Uterus (tissue), 4 donors: Measurements from ENCODE around the gene SNAP47. TPM values are rescaled to one million over a fixed set of nuclear protein-coding genes. Genes with fewer than 3 reads are reported as not detected.
"Not testable (repeated sequence)": the region's sequence is repeated elsewhere in the genome, so short reads cannot be mapped to it uniquely, and the experiment has no call there.

Experiments
- DNase-seq, 2 donors: peaks; one replicate each; pipeline ENCODE4 v3.0.0-alpha.2; 2019 to 2020
- H3K27ac ChIP-seq, 2 donors: fragments of 200-600 bp; sonication (generic); 1 replicate in 1 of 2; 2 replicates in 1 of 2; pipeline ENCODE4 v1.5.1; 2016 to 2018
- H3K27me3 ChIP-seq, 2 donors: fragments of 200-600 bp; sonication (generic); one replicate each; pipeline ENCODE4 v1.5.1; 2018 to 2019; ENCODE audit warnings: control low read depth in 1 of 2
- H3K36me3 ChIP-seq, 2 donors: fragments of 200-600 bp; sonication (generic); one replicate each; pipeline ENCODE4 v1.5.1; 2019; ENCODE audit warnings: control low read depth in 1 of 2
- H3K4me1 ChIP-seq, 2 donors: fragments of 200-600 bp; sonication (generic); one replicate each; pipeline ENCODE4 v1.5.1; 2018 to 2019; ENCODE audit warnings: control low read depth in 1 of 2
- H3K4me3 ChIP-seq, 2 donors: fragments of 200-600 bp; sonication (generic); 1 replicate in 1 of 2; 2 replicates in 1 of 2; pipeline ENCODE4 v1.5.1; 2018 to 2019; ENCODE audit warnings: mild to moderate bottlenecking in 1 of 2
- H3K9me3 ChIP-seq, 2 donors: fragments of 200-600 bp; sonication (generic); one replicate each; pipeline ENCODE4 v1.5.1; 2019; ENCODE audit warnings: control low read depth in 1 of 2
- POLR2A ChIP-seq, 2 donors: fragments of 450-650 bp; IDR thresholded peaks; one replicate each; pipeline ENCODE4 v1.6.1; 2016; ENCODE audit warnings: antibody characterized with exemption in 2 of 2, mild to moderate bottlenecking in 1 of 2, moderate library complexity in 1 of 2
- intact Hi-C: fragments of 100-400 bp; cut with DNase I; formaldehyde crosslinking; loops from one replicate; pipeline ENCODE4 v1.15.1; 2023; ENCODE audit warnings: low total_unique reads
- total RNA-seq, 4 donors: library from RNA; depleted of rRNA in 3 of 4; stranded (reverse); fragments of >200 nt in 3 of 4; gene quantifications; one replicate each; pipeline versions ENCODE4 v1.1.0 to v1.2.4, GENCODE V29; 2014 to 2023
- TF ChIP-seq, protein P1 (sequence below), 4 experiments: fragments of 200-600 bp in 2 of 4; fragments of 450-650 bp in 2 of 4; sonication (generic) in 2 of 4; IDR thresholded peaks; one replicate each; pipeline ENCODE4 v1.5.1; 2016 to 2019; ENCODE audit warnings: antibody characterized with exemption in 4 of 4, mild to moderate bottlenecking in 2 of 4, moderate library complexity in 1 of 4
- donor health status: DM: yes; HTN: yes; CAD: no.

SNAP47 gene, protein sequence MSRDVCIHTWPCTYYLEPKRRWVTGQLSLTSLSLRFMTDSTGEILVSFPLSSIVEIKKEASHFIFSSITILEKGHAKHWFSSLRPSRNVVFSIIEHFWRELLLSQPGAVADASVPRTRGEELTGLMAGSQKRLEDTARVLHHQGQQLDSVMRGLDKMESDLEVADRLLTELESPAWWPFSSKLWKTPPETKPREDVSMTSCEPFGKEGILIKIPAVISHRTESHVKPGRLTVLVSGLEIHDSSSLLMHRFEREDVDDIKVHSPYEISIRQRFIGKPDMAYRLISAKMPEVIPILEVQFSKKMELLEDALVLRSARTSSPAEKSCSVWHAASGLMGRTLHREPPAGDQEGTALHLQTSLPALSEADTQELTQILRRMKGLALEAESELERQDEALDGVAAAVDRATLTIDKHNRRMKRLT
- 10 to 100 TPM; 33.3 to 75.5 (median 55.2) TPM for total RNA-seq

DNA sequence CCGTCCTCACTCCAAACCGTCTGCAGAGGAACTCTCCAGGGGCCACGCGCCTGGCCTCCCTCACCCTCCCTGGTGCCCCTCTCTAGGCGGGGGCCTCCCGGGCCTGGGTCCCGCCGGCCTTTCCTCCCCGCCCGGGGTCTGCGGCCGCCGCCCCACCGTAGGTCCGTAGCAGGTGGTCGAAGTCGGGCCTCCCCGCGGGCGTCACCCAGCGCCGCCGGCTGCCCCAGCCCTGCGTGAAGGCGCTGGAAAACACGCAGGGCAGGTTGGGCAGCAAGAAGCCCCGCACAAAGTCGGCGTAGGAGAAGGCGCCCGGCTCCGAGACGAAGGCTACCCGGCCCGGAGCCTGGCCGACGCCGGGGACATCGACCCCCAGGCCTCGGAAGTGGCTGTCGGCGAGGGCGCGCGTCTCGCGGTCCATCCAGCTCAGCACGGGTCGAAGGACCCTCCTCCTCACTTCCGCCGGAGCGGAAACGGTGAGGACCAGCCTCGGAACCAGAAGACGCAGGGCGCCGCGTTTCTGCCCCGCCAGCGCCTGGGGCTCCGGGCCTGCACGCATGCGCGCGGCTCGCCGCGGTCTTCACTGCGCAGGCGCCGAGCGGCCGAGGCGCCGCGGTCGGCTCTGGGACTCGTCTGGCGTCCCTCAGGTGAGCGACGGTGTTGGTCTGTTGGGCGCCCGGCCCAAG, at the start of gene SNAP47, which contains the start of gene JMJD4:
TSS of gene SNAP47 (plus strand) at position 580 of the 683 bp plus-strand sequence. CDS start 12,302 bp downstream, outside the sequence.
TSS of gene JMJD4 (minus strand) at position 447 of the 683 bp plus-strand sequence. CDS start at position 418, 29 bp downstream.
- DNase-seq = peak; percentile 87 to 92
- Histone ChIP-seq H3K4me3 (peak within 1 kb of the TSS; percentile 76 to 97), H3K27me3 (no peaks in the 10 kb centered on the region), H3K9me3 (no peaks in the 10 kb centered on the region), H3K27ac (peak within 1 kb of the TSS; percentile 84 to 93), H3K36me3 (no peaks in the 10 kb centered on the region), H3K4me1 (peaks cover 6 to 7% of the 10 kb centered on the region in 2 donors)
- TF ChIP-seq POLR2A (IDR thresholded peaks at IDR 0.05) = peak; percentile 80 to 91
- TF ChIP-seq, protein P1, sequence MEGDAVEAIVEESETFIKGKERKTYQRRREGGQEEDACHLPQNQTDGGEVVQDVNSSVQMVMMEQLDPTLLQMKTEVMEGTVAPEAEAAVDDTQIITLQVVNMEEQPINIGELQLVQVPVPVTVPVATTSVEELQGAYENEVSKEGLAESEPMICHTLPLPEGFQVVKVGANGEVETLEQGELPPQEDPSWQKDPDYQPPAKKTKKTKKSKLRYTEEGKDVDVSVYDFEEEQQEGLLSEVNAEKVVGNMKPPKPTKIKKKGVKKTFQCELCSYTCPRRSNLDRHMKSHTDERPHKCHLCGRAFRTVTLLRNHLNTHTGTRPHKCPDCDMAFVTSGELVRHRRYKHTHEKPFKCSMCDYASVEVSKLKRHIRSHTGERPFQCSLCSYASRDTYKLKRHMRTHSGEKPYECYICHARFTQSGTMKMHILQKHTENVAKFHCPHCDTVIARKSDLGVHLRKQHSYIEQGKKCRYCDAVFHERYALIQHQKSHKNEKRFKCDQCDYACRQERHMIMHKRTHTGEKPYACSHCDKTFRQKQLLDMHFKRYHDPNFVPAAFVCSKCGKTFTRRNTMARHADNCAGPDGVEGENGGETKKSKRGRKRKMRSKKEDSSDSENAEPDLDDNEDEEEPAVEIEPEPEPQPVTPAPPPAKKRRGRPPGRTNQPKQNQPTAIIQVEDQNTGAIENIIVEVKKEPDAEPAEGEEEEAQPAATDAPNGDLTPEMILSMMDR (IDR thresholded peaks at IDR 0.05) = peak in 2 of 4 experiments; percentile 10 to 12
- intact Hi-C loops = no loop called here

DNA sequence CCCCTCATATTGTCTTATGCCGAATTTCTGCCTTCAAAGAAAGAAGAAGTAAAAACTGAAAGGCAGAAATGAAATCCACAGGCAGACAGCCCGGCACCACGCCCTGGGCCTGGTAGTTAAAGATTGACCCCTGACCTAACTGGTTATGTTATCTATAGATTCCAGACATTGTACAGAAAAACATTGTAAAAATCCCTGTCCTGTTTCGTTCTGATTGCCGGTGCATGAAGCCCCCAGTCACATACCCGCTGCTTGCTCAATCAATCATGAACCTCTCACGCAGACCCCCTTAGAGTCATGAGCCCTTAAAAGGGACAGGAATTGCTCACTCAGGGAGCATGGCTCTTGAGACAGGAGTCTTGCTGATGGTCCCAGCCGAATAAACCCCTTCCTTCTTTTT, 49.4 kb upstream of the SNAP47 start:
- Histone ChIP-seq H3K27me3 (no peaks in the 10 kb centered on the region), H3K36me3 (no peaks in the 10 kb centered on the region), H3K27ac (no peak overlapping the region), H3K4me1 (no peaks in the 10 kb centered on the region), H3K4me3 (no peak overlapping the region), H3K9me3 (no peaks in the 10 kb centered on the region)
- DNase-seq = no peak
- intact Hi-C loops = no loop called here
- TF ChIP-seq, protein P1 (IDR thresholded peaks at IDR 0.05) = no peak
- TF ChIP-seq POLR2A (IDR thresholded peaks at IDR 0.05) = no peak

DNA sequence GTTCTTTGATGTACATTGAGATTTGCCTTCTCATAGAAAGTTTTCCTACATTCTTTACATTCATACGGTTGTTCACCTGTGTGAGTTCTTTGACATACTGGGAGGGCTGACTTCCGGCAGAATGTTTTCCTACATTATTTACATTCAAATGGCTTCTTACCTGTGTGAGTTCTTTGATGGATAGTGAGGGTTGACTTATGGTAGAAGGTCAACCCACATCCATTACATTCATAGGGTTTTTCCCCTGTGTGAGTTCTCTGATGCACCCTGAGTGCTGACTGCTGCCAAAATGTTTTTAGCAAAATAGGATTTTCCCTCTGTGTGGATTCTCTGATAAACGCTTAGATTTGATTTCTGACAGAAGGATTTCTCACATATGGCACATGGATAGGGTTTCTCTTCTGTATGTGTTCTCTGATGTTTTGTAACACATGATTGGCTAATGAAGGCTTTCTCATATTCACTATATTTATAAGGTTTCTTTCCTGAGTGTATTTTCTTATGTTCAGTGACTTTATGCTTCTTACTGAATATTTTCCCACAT, 37.8 kb upstream of the SNAP47 start:
- H3K27me3 ChIP-seq = no peaks in the 10 kb centered on the region
- H3K27ac ChIP-seq = no peak overlapping the region
- no peak overlapping the region for H3K4me3 ChIP-seq
- no peaks in the 10 kb centered on the region for H3K9me3 ChIP-seq
- no peak for DNase-seq
- intact Hi-C loops = no loop called here
- H3K36me3 ChIP-seq = no peaks in the 10 kb centered on the region
- no peak for TF ChIP-seq POLR2A (IDR thresholded peaks at IDR 0.05)
- TF ChIP-seq, protein P1 (IDR thresholded peaks at IDR 0.05) = no peak
- no peaks in the 10 kb centered on the region for H3K4me1 ChIP-seq

DNA sequence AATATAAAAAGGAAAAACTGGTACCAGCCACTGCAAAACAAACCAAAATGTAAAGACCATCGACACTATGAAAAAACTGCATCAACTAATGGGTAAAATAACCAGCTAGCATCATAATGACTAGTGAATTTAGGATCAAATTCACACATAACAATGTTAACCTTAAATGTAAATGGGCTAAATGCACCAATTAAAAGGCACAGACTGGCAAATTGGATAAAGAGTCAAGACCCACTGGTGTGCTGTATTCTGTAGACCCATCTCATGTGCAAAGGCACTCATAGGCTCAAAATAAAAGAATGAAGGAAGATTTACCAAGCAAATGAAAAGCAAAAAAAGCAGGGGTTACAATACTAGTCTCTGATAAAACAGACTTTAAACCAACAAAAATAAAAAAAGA, 33.6 kb upstream of the SNAP47 start:
- H3K27ac ChIP-seq, H3K36me3 ChIP-seq, H3K4me1 ChIP-seq, H3K27me3 ChIP-seq, intact Hi-C loops, H3K9me3 ChIP-seq, H3K4me3 ChIP-seq, DNase-seq: not testable (repeated sequence)

DNA sequence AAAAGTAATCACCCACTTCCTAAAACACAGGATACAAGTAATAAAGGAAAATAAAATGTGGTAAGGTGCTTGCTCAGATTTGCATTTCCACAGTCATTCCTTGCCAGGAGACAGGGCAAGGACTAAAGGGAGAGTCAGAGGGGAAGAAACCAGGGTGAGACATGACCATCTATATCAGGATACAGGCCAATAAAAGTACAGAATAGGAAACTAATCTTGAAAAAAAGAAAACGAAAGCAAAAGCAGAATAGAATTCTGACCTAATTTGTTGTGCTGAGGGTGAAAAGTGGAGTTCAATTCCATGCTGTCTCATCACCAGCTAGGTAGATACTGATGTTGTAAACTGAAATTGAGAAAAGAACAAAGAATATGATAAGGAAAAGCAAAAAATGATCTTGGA, 27.4 kb upstream of the SNAP47 start:
- intact Hi-C loops = no loop called here
- no peaks in the 10 kb centered on the region for H3K9me3 ChIP-seq
- DNase-seq = no peak
- no peak overlapping the region for H3K4me3 ChIP-seq
- no peaks in the 10 kb centered on the region for H3K4me1 ChIP-seq
- no peak overlapping the region for H3K27ac ChIP-seq
- H3K36me3 ChIP-seq = no peaks in the 10 kb centered on the region
- H3K27me3 ChIP-seq = no peaks in the 10 kb centered on the region
- TF ChIP-seq, protein P1 (IDR thresholded peaks at IDR 0.05) = no peak
- TF ChIP-seq POLR2A (IDR thresholded peaks at IDR 0.05) = no peak
